ENCODE data around the gene TNNT2.

The TNNT2 gene

GRCh38 chr1:201405484-201405831, 28.0 kb upstream of the TNNT2 start:
- no peak for DNase-seq (ENCODE audit: extremely low spot score)
- TF ChIP-seq, protein P1, sequence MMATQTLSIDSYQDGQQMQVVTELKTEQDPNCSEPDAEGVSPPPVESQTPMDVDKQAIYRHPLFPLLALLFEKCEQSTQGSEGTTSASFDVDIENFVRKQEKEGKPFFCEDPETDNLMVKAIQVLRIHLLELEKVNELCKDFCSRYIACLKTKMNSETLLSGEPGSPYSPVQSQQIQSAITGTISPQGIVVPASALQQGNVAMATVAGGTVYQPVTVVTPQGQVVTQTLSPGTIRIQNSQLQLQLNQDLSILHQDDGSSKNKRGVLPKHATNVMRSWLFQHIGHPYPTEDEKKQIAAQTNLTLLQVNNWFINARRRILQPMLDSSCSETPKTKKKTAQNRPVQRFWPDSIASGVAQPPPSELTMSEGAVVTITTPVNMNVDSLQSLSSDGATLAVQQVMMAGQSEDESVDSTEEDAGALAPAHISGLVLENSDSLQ (IDR thresholded peaks at IDR 0.05): no peak
- TF ChIP-seq FOXM1 (IDR thresholded peaks at IDR 0.05; ENCODE audit: borderline replicate concordance) (no peak), ELF4 (IDR thresholded peaks at IDR 0.05) (no peak), BHLHE40 (IDR thresholded peaks at IDR 0.05; ENCODE audit: borderline replicate concordance) (no peak)
- POLR2A ChIA-PET: no interaction called here
- CTCF ChIA-PET: no interaction called here

DNA sequence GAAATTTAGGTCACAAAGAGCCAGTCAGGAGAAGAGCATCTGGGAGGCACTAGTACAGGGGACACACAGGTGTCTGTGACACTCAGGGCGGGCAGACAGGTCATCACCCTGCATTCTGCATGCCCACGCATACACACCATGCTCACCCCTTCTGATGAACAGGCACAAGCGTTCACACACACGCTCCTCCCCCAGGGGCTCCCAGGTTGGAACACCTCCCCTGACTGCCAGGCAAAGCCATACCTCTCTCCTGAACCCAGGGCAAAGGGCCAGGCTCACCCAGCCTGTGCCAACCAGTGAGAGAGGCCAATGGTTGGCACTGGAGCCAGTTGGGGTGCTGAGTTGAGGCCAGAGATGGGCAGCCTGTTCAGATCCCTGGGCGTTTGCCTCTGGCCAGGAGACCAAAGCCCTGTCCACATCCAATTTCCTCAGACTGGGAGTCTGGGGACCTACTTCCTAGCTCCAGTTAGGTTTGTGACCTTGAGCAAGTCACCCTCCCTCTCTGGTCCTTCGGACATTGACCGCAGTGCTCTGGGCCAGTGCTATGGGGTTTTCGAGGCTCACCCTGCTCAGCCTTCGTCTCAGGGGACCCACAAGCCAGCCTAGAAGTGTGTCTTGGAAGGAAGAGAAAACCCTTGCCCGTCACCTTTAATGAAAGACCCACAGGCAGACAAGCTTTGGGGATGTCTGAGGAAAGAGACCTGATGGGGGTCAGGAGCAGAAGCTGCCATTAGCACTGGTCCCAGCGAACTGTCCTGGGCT, 27.4 kb upstream of the TNNT2 start:
- no peak for DNase-seq (ENCODE audit: extremely low spot score)
- ChIA-PET POLR2A (no interaction called here), CTCF (interaction anchor here (0.7 kb wide), 1 partner anchor 159 kb away, joined by 3 read pairs; no protein-coding TSS in a partner anchor)
- TF ChIP-seq FOXM1 (IDR thresholded peaks at IDR 0.05; ENCODE audit: borderline replicate concordance) (no peak), SUZ12 (IDR thresholded peaks at IDR 0.05) (no peak), ELF4 (IDR thresholded peaks at IDR 0.05) (no peak), ZNF384 (IDR thresholded peaks at IDR 0.05) (no peak), NFRKB (IDR thresholded peaks at IDR 0.05) (no peak), HDGF (IDR thresholded peaks at IDR 0.05; ENCODE audit: borderline replicate concordance) (no peak)

DNA sequence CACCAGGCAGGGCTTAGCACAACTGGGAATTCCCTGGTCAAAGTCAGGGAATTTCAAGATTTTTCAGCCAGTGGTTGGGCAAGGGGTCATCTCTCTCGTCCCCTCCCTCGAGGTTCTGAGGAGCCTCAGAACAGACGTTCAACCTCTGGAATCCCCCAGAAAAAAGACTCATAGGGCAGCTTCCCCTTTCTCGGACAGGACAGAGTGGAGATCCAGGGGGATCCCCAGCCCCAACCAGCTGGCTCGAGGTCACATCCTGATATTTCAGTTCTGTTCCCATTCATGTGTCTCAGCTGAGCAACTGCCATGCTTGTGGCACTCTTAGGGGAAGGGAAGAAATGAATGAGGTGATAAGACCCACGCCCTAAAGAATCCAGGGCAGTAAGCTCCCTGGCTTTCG, 26.6 kb upstream of the TNNT2 start:
- DNase-seq (ENCODE audit: extremely low spot score): no peak
- POLR2A ChIA-PET: no interaction called here
- TF ChIP-seq TARDBP (IDR thresholded peaks at IDR 0.05): no peak
- no peak for TF ChIP-seq ZNF384 (IDR thresholded peaks at IDR 0.05)
- TF ChIP-seq CTBP1 (IDR thresholded peaks at IDR 0.05; ENCODE audit: borderline replicate concordance): no peak
- no peak for TF ChIP-seq ARNT (IDR thresholded peaks at IDR 0.05)
- TF ChIP-seq NFRKB (IDR thresholded peaks at IDR 0.05): no peak
- no peak for TF ChIP-seq FOXK2 (IDR thresholded peaks at IDR 0.05)
- TF ChIP-seq FOXM1 (IDR thresholded peaks at IDR 0.05; ENCODE audit: borderline replicate concordance): no peak
- TF ChIP-seq, protein P1 (IDR thresholded peaks at IDR 0.05): no peak
- TF ChIP-seq SUZ12 (IDR thresholded peaks at IDR 0.05): no peak
- no peak for TF ChIP-seq LEF1 (IDR thresholded peaks at IDR 0.05; ENCODE audit: borderline replicate concordance)
- no peak for TF ChIP-seq ELF4 (IDR thresholded peaks at IDR 0.05)
- no peak for TF ChIP-seq BHLHE40 (IDR thresholded peaks at IDR 0.05; ENCODE audit: borderline replicate concordance)
- no peak for TF ChIP-seq FOXA1 (IDR thresholded peaks at IDR 0.05)
- TF ChIP-seq SP1 (IDR thresholded peaks at IDR 0.05): no peak
- CTCF ChIA-PET: interaction anchor here (0.7 kb wide), 1 partner anchor 158 kb away, joined by 3 read pairs; no protein-coding TSS in a partner anchor

DNA sequence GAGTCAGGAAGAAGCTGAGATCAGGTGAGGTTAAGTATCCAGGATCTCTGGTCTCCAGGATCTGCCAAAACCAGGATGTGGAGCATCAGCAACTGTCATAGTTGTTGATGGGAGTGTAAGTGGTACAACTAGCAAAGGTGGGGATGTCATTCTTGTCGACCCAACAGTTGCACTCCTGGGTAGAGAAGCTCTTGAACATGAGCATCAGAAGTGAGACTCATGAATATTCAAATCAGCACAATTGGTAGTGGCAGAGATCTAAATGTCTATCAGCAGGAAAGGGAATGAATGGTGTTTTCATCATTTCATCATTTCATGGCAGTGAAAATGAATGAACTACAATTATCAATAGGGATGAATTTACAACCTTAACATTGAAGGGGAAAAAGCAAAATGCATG, 25.9 kb upstream of the TNNT2 start:
- DNase-seq (ENCODE audit: extremely low spot score): no peak
- no peak for TF ChIP-seq ZNF384 (IDR thresholded peaks at IDR 0.05)
- TF ChIP-seq HDGF (IDR thresholded peaks at IDR 0.05; ENCODE audit: borderline replicate concordance): no peak
- TF ChIP-seq FOXM1 (IDR thresholded peaks at IDR 0.05; ENCODE audit: borderline replicate concordance): no peak
- no peak for TF ChIP-seq FOXK2 (IDR thresholded peaks at IDR 0.05)
- no peak for TF ChIP-seq LEF1 (IDR thresholded peaks at IDR 0.05; ENCODE audit: borderline replicate concordance)
- no peak for TF ChIP-seq CTBP1 (IDR thresholded peaks at IDR 0.05; ENCODE audit: borderline replicate concordance)
- no peak for TF ChIP-seq BHLHE40 (IDR thresholded peaks at IDR 0.05; ENCODE audit: borderline replicate concordance)
- TF ChIP-seq TARDBP (IDR thresholded peaks at IDR 0.05): no peak
- no peak for TF ChIP-seq L3MBTL2 (conservative IDR thresholded peaks at IDR 0.05)
- TF ChIP-seq ELF4 (IDR thresholded peaks at IDR 0.05): no peak
- TF ChIP-seq, protein P1 (IDR thresholded peaks at IDR 0.05): no peak
- TF ChIP-seq ARNT (IDR thresholded peaks at IDR 0.05): no peak
- no peak for TF ChIP-seq SP1 (IDR thresholded peaks at IDR 0.05)
- TF ChIP-seq SUZ12 (IDR thresholded peaks at IDR 0.05): no peak
- no peak for TF ChIP-seq FOXA1 (IDR thresholded peaks at IDR 0.05)
- POLR2A ChIA-PET: no interaction called here
- CTCF ChIA-PET: interaction anchor here (0.9 kb wide), 1 partner anchor 27 kb away, joined by 3 read pairs; no protein-coding TSS in a partner anchor

DNA sequence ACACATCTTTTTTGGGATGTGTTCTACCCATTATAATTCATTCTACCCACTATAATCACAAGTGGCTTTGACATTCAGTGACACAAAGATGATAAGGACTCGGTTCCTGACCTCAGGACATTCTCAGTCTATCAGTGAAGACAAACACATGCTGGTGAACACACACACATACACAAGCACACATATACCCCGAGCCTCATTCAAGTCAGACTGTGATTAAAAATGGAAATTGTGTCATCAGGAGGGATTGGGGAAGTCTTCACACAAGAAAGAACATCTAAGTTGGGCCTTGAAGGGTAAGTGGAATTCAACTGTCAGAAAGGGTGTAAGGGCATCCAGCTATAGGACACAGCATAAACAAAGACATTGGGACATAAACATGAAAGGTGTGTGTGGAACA, 24.2 kb upstream of the TNNT2 start:
- ChIA-PET CTCF (interaction anchor here (1.4 kb wide), 1 partner anchor 13 kb away, joined by 3 read pairs; no protein-coding TSS in a partner anchor), POLR2A (no interaction called here)
- TF ChIP-seq SP1 (IDR thresholded peaks at IDR 0.05): no peak
- TF ChIP-seq CTBP1 (IDR thresholded peaks at IDR 0.05; ENCODE audit: borderline replicate concordance): no peak
- TF ChIP-seq ZNF384 (IDR thresholded peaks at IDR 0.05): no peak
- no peak for TF ChIP-seq FOXK2 (IDR thresholded peaks at IDR 0.05)
- TF ChIP-seq FOXM1 (IDR thresholded peaks at IDR 0.05; ENCODE audit: borderline replicate concordance): no peak
- TF ChIP-seq ARNT (IDR thresholded peaks at IDR 0.05): no peak
- TF ChIP-seq LEF1 (IDR thresholded peaks at IDR 0.05; ENCODE audit: borderline replicate concordance): no peak
- no peak for TF ChIP-seq TARDBP (IDR thresholded peaks at IDR 0.05)
- TF ChIP-seq BHLHE40 (IDR thresholded peaks at IDR 0.05; ENCODE audit: borderline replicate concordance): no peak
- no peak for TF ChIP-seq ELF4 (IDR thresholded peaks at IDR 0.05)
- no peak for TF ChIP-seq NFRKB (IDR thresholded peaks at IDR 0.05)
- TF ChIP-seq SUZ12 (IDR thresholded peaks at IDR 0.05): no peak
- TF ChIP-seq, protein P1 (IDR thresholded peaks at IDR 0.05): no peak
- TF ChIP-seq FOXA1 (IDR thresholded peaks at IDR 0.05): no peak
- TF ChIP-seq L3MBTL2 (conservative IDR thresholded peaks at IDR 0.05): no peak
- no peak for TF ChIP-seq HDGF (IDR thresholded peaks at IDR 0.05; ENCODE audit: borderline replicate concordance)
- no peak for DNase-seq (ENCODE audit: extremely low spot score)

All from HEK293T (cell line).